Heart right ventricle (tissue), 16 donors: ENCODE data around the gene ZNF471. TPM values are rescaled to one million over a fixed set of nuclear protein-coding genes. Genes with fewer than 3 reads are reported as not detected.

Source experiments
- ATAC-seq, 8 donors: fragments of 200-7000 bp; cut with Tn5 transposase; one replicate each; pipeline ENCODE4 v1.9.1; 2020; ENCODE audit warnings: mild to moderate bottlenecking in 8 of 8, moderate library complexity in 8 of 8, moderate number of reproducible peaks in 1 of 8
- DNase-seq, 2 donors: peaks; one replicate each; pipeline ENCODE4 v3.0.0-alpha.2; 2020
- H3K27ac ChIP-seq, 10 donors: fragments of 200-600 bp; sonication (generic) in 2 of 10; one replicate each; pipeline versions ENCODE4 v1.5.0 to v1.8.0; 2020 to 2022; ENCODE audit warnings: mild to moderate bottlenecking in 3 of 10
- H3K27me3 ChIP-seq, 7 donors: fragments of 200-600 bp; one replicate each; pipeline ENCODE4 v1.8.0; 2021 to 2022; ENCODE audit warnings: mild to moderate bottlenecking in 2 of 7
- H3K36me3 ChIP-seq, 9 donors: fragments of 200-600 bp; sonication (generic) in 1 of 9; one replicate each; pipeline versions ENCODE4 v1.5.0 to v1.8.0; 2020 to 2022; ENCODE audit warnings: mild to moderate bottlenecking in 2 of 9
- H3K4me1 ChIP-seq, 9 donors: fragments of 200-600 bp; sonication (generic) in 1 of 9; one replicate each; pipeline versions ENCODE4 v1.5.0 to v1.8.0; 2020 to 2022; ENCODE audit warnings: mild to moderate bottlenecking in 4 of 9
- H3K4me3 ChIP-seq, 10 donors: fragments of 200-600 bp; sonication (generic) in 2 of 10; one replicate each; pipeline versions ENCODE4 v1.5.0 to v1.8.0; 2020 to 2022; ENCODE audit warnings: mild to moderate bottlenecking in 7 of 10, moderate library complexity in 2 of 10
- H3K9me3 ChIP-seq, 11 donors: fragments of 200-600 bp in 10 of 11; sonication (generic) in 2 of 11; one replicate each; pipeline versions ENCODE4 v1.5.0 to v1.8.0; 2013 to 2022; ENCODE audit warnings: mild to moderate bottlenecking in 2 of 11, control low read depth in 1 of 11, moderate library complexity in 1 of 11
- WGBS, 2 donors: extraction: QIAGEN DNeasy Blood & Tissue Kit; methylation state at CpG; one replicate each; pipeline ENCODE4 v1.1.7; 2013; ENCODE audit warnings: inconsistent platforms in 1 of 2; 5-methylcytosine and 5-hydroxymethylcytosine counted together
- intact Hi-C, 10 donors: fragments of 100-400 bp; cut with DNase I; formaldehyde crosslinking; loops; one replicate each; pipeline versions ENCODE4 v1.11.1 to v1.14.2; 2022
- polyA plus RNA-seq, 2 donors: library from polyadenylated mRNA; stranded (reverse); fragments of 200-250 nt; gene quantifications; one replicate each; pipeline ENCODE4 v1.2.3, GENCODE V29; 2013
- total RNA-seq, 10 donors: library from RNA; stranded (reverse); fragmentation: NEBNext Ultra II Directional in 3 of 10; extraction: Animal tissue kit (Norgen Biotek cat#: 25700) in 3 of 10; gene quantifications; one replicate each; pipeline versions ENCODE4 v1.2.1 to v1.2.4, GENCODE V29; 2021 to 2023
- TF ChIP-seq, protein P1 (sequence below), 9 donors: fragments of 200-600 bp; sonication (generic) in 2 of 9; IDR thresholded peaks; one replicate each; pipeline versions ENCODE4 v1.5.0 to v1.8.0; 2021 to 2022; ENCODE audit warnings: antibody characterized with exemption in 9 of 9, mild to moderate bottlenecking in 5 of 9, moderate library complexity in 1 of 9
- donor health status: Arrhythmogenic right ventricular cardiomyopathy.
- donor health status: ischemic (EF 13 %, LVEDD 7.1; RV severe dilation, severe dysfunction).
- donor health status: healthy with polysubstance abuse.
- donor health status: DM: no; HTN: yes; CAD: no.
- donor health status: DM: no; HTN: no; CAD: no.
- donor health status: ischemic (EF 25% LVEDD 6.9; RV normal size, moderate dysfunction).
- donor health status: ischemic (EF 25% LVEDD 5.7; RV mildly dilated, moderate dysfunction).
- donor health status: healthy.
- donor health status: DM: yes; HTN: yes; CAD: no.
- donor health status: Ischemic cardiomyopathy.
- donor health status: ischemic (EF 35%, LVEDD 5.7; RV mildly dilated, moderate dysfunction).
- donor health status: nonischemic (EF 11% LVEDD 7.7; RV severe dilation, severe dysfunction).
- donor health status: DM: yes; HTN: yes; CAD: no.
- donor health status: PGD.
- donor health status: ischemic (EF 29% LVEDD 5.4; RV normal size, mild dysfunction).
- donor health status: nonischemic (EF 23%, LVEDD 6.1; RV moderate dilation, normal function).

The ZNF471 gene
- total and polyA plus RNA-seq, 12 donors: 1.9 to 7.7 (median 5.5) TPM

DNA sequence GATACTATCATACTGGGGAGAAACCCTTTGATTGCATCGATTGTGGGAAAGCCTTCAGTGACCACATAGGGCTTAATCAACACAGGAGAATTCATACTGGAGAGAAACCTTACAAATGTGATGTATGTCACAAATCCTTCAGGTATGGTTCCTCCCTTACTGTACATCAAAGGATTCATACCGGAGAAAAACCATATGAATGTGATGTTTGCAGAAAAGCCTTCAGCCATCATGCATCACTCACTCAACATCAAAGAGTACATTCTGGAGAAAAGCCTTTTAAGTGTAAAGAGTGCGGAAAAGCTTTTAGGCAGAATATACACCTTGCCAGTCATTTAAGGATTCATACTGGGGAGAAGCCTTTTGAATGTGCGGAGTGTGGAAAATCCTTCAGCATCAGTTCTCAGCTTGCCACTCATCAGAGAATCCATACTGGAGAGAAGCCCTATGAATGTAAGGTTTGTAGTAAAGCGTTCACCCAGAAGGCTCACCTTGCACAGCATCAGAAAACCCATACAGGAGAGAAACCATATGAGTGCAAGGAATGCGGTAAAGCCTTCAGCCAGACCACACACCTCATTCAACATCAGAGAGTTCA, 46.7 kb downstream of the ZNF471 start:
- 98% methylated on average over 6 of the region's 6 CpGs for WGBS, 2 donors
- ATAC-seq (no peak), DNase-seq (no peak)
- Histone ChIP-seq H3K27me3 (no peaks in the 10 kb centered on the region), H3K27ac (no peak overlapping the region), H3K36me3 (peaks cover 8 to 98% (median 58%) of the 10 kb centered on the region in 9 donors), H3K9me3 (peaks cover 7 to 100% (median 94%) of the 10 kb centered on the region in 11 donors), H3K4me1 (no peaks in the 10 kb centered on the region), H3K4me3 (no peak overlapping the region)
- intact Hi-C loops: no loop called here
- TF ChIP-seq, protein P1, sequence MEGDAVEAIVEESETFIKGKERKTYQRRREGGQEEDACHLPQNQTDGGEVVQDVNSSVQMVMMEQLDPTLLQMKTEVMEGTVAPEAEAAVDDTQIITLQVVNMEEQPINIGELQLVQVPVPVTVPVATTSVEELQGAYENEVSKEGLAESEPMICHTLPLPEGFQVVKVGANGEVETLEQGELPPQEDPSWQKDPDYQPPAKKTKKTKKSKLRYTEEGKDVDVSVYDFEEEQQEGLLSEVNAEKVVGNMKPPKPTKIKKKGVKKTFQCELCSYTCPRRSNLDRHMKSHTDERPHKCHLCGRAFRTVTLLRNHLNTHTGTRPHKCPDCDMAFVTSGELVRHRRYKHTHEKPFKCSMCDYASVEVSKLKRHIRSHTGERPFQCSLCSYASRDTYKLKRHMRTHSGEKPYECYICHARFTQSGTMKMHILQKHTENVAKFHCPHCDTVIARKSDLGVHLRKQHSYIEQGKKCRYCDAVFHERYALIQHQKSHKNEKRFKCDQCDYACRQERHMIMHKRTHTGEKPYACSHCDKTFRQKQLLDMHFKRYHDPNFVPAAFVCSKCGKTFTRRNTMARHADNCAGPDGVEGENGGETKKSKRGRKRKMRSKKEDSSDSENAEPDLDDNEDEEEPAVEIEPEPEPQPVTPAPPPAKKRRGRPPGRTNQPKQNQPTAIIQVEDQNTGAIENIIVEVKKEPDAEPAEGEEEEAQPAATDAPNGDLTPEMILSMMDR (IDR thresholded peaks at IDR 0.05): no peak

DNA sequence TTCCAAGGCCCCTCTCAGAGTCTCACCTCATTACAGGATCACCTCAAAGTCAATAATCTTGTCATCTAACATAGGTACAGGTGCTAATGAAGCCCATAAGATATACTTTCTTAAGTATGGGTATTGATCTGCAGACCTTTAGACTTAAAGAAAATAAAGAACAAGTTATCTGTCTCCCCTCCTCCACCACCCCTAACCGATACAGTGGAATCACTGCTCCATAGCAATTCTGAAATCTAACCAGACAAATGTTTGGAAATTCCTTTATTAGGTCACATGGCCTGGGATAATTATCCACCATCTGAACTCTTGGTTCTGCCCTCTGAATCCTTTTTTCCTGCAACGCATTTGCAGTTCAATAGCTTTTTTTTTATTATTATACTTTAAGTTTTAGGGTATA, 55.1 kb downstream of the ZNF471 start:
- Histone ChIP-seq H3K27me3 (no peaks in the 10 kb centered on the region), H3K36me3 (peaks cover 0 to 52% (median 8%) of the 10 kb centered on the region in 9 donors), H3K27ac (no peak overlapping the region), H3K9me3 (peaks cover 0 to 91% (median 83%) of the 10 kb centered on the region in 11 donors), H3K4me3 (no peak overlapping the region), H3K4me1 (peaks cover 0 to 11% (median 5%) of the 10 kb centered on the region in 9 donors)
- 96 to 98% methylated on average over 2 of the region's 2 CpGs for WGBS, 2 donors
- no peak for ATAC-seq
- no peak for DNase-seq
- TF ChIP-seq, protein P1 (IDR thresholded peaks at IDR 0.05): no peak
- intact Hi-C loops: no loop called here

DNA sequence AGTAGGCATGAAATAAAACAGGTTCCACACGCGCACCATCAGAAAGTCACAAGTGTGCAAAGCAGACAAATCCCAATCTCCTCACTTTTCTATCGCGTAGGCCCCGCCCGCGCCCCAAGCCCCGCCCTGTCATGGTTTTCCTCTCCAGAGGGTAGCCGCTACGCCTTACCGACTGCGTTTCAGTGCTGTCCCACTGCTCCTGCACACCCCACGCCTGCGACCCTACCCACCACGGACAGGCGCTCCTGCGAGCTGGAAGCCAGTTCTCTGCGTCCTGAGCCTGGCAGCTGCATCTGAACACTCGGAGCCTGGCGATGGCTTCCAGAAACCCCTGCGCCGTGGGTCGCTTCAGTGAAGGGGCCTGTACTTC, 59.2 kb downstream of the ZNF471 start:
- ATAC-seq (peak; percentile 57 to 89 (median 80)), DNase-seq (peak; percentile 54 to 67)
- Histone ChIP-seq H3K9me3 (peaks cover 0 to 91% (median 70%) of the 10 kb centered on the region in 11 donors), H3K36me3 (peaks cover 0 to 73% (median 42%) of the 10 kb centered on the region in 9 donors), H3K4me3 (peak overlapping the region; percentile 62 to 100 (median 93)), H3K27ac (peak overlapping the region; percentile 31 to 96 (median 93)), H3K27me3 (no peaks in the 10 kb centered on the region), H3K4me1 (peaks cover 0 to 19% (median 12%) of the 10 kb centered on the region in 9 donors)
- TF ChIP-seq, protein P1 (IDR thresholded peaks at IDR 0.05): no peak
- 1 to 2% methylated on average over 23 of the region's 23 CpGs for WGBS, 2 donors
- intact Hi-C loops: loop anchor here in 4 of 10 donors (1.0 to 2.0 kb wide), 4 partner anchors 28 to 60 kb away; partner anchors contain the start of genes ZFP28 (in 2 of the 4), ZNF471 (in 1 of the 4) and ZNF71 (in 1 of the 4)

DNA sequence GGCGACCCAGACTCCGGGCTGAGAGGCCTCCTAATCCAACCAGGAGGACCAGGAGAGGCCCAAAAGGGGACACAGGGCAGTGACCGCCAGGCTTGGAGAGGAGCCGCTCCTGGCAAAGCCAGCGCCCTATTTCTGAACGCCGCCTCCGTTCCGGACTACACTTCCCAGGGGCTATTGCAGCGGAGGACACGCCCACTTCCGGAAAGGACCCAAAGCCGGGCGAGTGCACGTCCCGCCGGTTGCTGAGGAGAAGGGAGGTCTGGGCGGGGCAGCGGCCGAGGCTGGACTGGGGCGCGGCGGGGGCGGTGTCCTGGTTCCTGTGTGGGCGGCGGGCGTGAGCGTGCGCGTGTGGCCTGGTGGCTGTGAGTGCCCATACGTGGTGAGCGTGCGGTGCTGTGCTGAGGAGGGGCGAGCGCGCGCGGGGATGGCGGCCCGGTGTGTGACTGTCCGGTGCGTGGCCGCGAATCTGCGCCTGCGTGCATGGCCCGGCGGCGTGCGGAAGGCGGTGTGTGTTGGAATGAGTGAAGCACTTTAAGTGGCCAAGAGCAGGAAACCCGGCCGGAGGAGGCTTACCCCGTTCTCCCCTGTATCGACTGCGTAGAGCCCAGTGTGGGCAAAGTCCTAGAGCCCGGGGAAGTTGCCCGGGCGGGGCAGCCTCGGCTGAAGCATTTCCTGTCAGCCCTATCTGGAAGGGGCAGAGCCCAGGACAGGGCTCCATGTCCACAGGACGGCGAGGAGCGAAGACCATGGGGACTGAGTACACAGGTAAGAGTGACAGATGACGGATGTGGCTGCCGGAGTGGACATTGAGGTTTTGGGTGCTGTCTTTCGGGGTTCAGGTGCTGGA, 59.8 kb downstream of the ZNF471 start, which contains the start of gene ZNF470:
Gene ZNF470, plus strand, starts transcription at position 195 of the 847 bp plus-strand sequence. CDS start 2,844 bp downstream, outside the sequence.
- H3K27ac ChIP-seq: peak within 1 kb of the TSS; percentile 31 to 96 (median 93)
- peaks cover 0 to 73% (median 48%) of the 10 kb centered on the region in 9 donors for H3K36me3 ChIP-seq
- WGBS, 2 donors: 2% methylated on average over 66 of the region's 66 CpGs
- peaks cover 0 to 19% (median 12%) of the 10 kb centered on the region in 9 donors for H3K4me1 ChIP-seq
- DNase-seq: peak; percentile 95 to 96
- intact Hi-C loops: loop anchor here in 4 of 10 donors (1.0 to 2.0 kb wide), 4 partner anchors 28 to 61 kb away; partner anchors contain the start of genes ZFP28 (in 2 of the 4), ZNF471 (in 1 of the 4) and ZNF71 (in 1 of the 4)
- H3K4me3 ChIP-seq: peak within 1 kb of the TSS; percentile 62 to 100 (median 93)
- H3K27me3 ChIP-seq: no peaks in the 10 kb centered on the region
- ATAC-seq: peak; percentile 99 to 100 (median 99)
- TF ChIP-seq, protein P1 (IDR thresholded peaks at IDR 0.05): no peak
- peaks cover 0 to 91% (median 68%) of the 10 kb centered on the region in 11 donors for H3K9me3 ChIP-seq
